Measurements from ENCODE around the gene HARS1.

- TF ChIP-seq POLR2AphosphoS5 (IDR thresholded peaks at IDR 0.05; ENCODE audit: low read depth, low read length) = peak; percentile 94
- TF ChIP-seq SIN3A (IDR thresholded peaks at IDR 0.05; ENCODE audit: borderline replicate concordance, insufficient read depth, low read length) = 0 out of 2 replicates have a peak, but pooled peaks have one; percentile 10
- TF ChIP-seq REST (IDR thresholded peaks at IDR 0.05; ENCODE audit: insufficient read depth in 1 of 2, low read depth in 2 of 2, low read length in 2 of 2) = 0 out of 4 replicates have a peak, but pooled peaks of 1 of the 2 experiments have one; percentile 16
- peak; percentile 74; the same call in 1 of the 2 replicates for TF ChIP-seq TAF1 (IDR thresholded peaks at IDR 0.05; ENCODE audit: borderline replicate concordance, insufficient read depth, low read length)
- TF ChIP-seq FOXP2 (optimal IDR thresholded peaks at IDR 0.05; ENCODE audit: borderline replicate concordance, extremely low read depth, extremely low read length, insufficient read depth) = peak; percentile 37
Observed at GRCh38 chr5:140639148-140639981, 51.8 kb downstream of the HARS1 start, which contains the start of gene TMCO6.

Measured in PFSK-1 (cell line).